Smooth muscle cell (in vitro differentiated cells): Measurements from ENCODE around the gene ZIC5. TPM values are rescaled to one million over a fixed set of nuclear protein-coding genes. Genes with fewer than 3 reads are reported as not detected.

Source experiments
- DNase-seq: peaks from one replicate; lab custom pipeline; 2025; ENCODE audit not compliant: unreplicated experiment; lab: John Stamatoyannopoulos, UW
- H2AFZ ChIP-seq: fragments of 200-600 bp; sonication (generic); 2 replicates; pipeline ENCODE4 v1.6.0; 2016; ENCODE audit warnings: antibody characterized with exemption, low read depth, mild to moderate bottlenecking
- H3F3A ChIP-seq: fragments of 200-600 bp; sonication (generic); 2 replicates; pipeline ENCODE4 v1.6.0; 2017; ENCODE audit warnings: antibody characterized with exemption, low read depth
- H3K27ac ChIP-seq: fragments of 200-600 bp; sonication (generic); 2 replicates; pipeline ENCODE4 v1.5.1; 2016; ENCODE audit warnings: low read depth, mild to moderate bottlenecking
- H3K27me3 ChIP-seq: fragments of 200-600 bp; sonication (generic); 2 replicates; pipeline ENCODE4 v1.6.1; 2016; ENCODE audit warnings: low read depth, mild to moderate bottlenecking
- H3K36me3 ChIP-seq: fragments of 200-600 bp; sonication (generic); 2 replicates; pipeline ENCODE4 v1.5.1; 2016; ENCODE audit warnings: low read depth
- H3K4me1 ChIP-seq: fragments of 200-600 bp; sonication (generic); 2 replicates; pipeline ENCODE4 v1.5.1; 2016; ENCODE audit warnings: low read depth
- H3K4me2 ChIP-seq: fragments of 200-600 bp; sonication (generic); 2 replicates; pipeline ENCODE4 v1.6.0; 2016; ENCODE audit warnings: mild to moderate bottlenecking
- H3K4me3 ChIP-seq: fragments of 200-600 bp; sonication (generic); 2 replicates; pipeline ENCODE4 v1.5.1; 2016; ENCODE audit warnings: mild to moderate bottlenecking
- H3K79me2 ChIP-seq: fragments of 200-600 bp; sonication (generic); 2 replicates; pipeline ENCODE4 v1.6.0; 2016; ENCODE audit warnings: low read depth, mild to moderate bottlenecking
- H3K9ac ChIP-seq: fragments of 200-600 bp; sonication (generic); 2 replicates; pipeline ENCODE4 v1.6.0; 2016; ENCODE audit warnings: low read depth
- H3K9me3 ChIP-seq: fragments of 200-600 bp; sonication (generic); replicated peaks from 2 replicates; pipeline ENCODE4 v1.5.1; 2016; ENCODE audit warnings: low read depth
- H4K20me1 ChIP-seq: fragments of 200-600 bp; sonication (generic); 2 replicates; pipeline ENCODE4 v1.6.0; 2016; ENCODE audit warnings: low read depth
- WGBS: methylation state at CpG from one replicate; pipeline ENCODE4 v1.1.7; 2016; ENCODE audit warnings: low lambda C conversion rate; 5-methylcytosine and 5-hydroxymethylcytosine counted together
- polyA plus RNA-seq: library from polyadenylated mRNA; unstranded; fragments of >200 nt; fragmentation: Nextera tagmentation; extraction: Ambion mirVana; gene quantifications from 2 replicates; pipeline ENCODE4 v1.2.1, GENCODE V29; 2016
- total RNA-seq: library from RNA; depleted of rRNA; stranded (reverse); fragments of >200 nt; gene quantifications from 2 replicates; pipeline ENCODE4 v1.2.3, GENCODE V29; 2014
- TF ChIP-seq, protein P1 (sequence below): fragments of 200-600 bp; sonication (generic); IDR thresholded peaks from 2 replicates; pipeline ENCODE4 v1.5.1; 2017; ENCODE audit warnings: borderline replicate concordance, mild to moderate bottlenecking, antibody characterized with exemption; ENCODE audit not compliant: insufficient read depth, poor library complexity, severe bottlenecking

The ZIC5 gene
- total and polyA plus RNA-seq, 2 experiments from 2014 or later = not detected

DNA sequence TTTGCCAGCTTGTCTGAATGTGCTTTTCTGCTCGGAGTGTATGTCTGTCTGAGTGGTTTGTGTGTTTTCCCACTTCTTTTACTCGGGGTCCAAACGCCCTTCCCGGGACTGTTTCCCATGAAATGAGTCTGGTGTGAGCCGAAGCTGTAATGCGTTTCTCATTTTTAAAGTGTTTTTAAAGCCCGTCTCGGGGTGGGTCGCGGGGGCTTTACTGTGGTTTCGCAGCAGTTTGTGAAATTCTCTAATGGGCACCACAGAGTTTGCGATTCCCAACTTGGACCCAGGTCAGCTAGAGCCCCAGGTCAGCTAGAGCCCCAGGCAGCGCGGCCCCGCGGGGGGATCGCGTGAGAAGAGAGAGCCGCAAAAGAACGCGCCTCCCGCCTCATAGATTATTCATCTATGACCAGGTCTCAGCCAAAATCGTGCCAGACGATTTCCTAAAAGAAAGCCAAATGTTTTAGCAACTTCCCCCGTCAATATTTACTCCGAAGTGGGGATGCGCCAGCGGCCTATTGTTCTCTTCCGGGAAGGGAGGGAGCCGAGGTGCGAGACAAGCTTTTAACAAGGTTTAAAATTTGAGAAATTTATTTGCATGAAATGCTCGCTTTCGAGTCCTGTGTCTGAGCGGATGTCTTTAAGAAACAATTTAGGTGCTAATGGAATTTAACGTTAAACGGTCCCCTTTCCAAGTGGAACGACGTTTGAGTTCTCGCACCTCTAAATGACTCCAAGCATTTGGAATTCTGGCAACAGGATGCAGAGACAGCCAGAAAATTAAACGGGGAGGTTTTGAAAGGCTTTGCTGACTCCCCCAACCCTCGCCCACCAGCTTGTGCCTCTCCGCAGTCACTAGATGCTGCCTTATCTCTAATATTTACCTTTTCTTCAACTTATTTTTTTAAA is 12.2 kb upstream of the ZIC5 start:
- no peak for DNase-seq
- Histone ChIP-seq H3K9ac (no peak overlapping the region), H3K4me3 (no peak overlapping the region), H4K20me1 (peaks cover 6% of the 10 kb centered on the region), H3K27me3 (peaks cover 99% of the 10 kb centered on the region), H3K4me2 (no peak overlapping the region), H3F3A (no peaks in the 10 kb centered on the region), H3K36me3 (no peaks in the 10 kb centered on the region), H3K79me2 (no peaks in the 10 kb centered on the region), H3K9me3 (no peaks in the 10 kb centered on the region), H3K4me1 (peaks cover 18% of the 10 kb centered on the region), H2AFZ (no peak overlapping the region), H3K27ac (no peak overlapping the region)
- WGBS = 1% methylated on average over 42 of the region's 42 CpGs
- TF ChIP-seq, protein P1, sequence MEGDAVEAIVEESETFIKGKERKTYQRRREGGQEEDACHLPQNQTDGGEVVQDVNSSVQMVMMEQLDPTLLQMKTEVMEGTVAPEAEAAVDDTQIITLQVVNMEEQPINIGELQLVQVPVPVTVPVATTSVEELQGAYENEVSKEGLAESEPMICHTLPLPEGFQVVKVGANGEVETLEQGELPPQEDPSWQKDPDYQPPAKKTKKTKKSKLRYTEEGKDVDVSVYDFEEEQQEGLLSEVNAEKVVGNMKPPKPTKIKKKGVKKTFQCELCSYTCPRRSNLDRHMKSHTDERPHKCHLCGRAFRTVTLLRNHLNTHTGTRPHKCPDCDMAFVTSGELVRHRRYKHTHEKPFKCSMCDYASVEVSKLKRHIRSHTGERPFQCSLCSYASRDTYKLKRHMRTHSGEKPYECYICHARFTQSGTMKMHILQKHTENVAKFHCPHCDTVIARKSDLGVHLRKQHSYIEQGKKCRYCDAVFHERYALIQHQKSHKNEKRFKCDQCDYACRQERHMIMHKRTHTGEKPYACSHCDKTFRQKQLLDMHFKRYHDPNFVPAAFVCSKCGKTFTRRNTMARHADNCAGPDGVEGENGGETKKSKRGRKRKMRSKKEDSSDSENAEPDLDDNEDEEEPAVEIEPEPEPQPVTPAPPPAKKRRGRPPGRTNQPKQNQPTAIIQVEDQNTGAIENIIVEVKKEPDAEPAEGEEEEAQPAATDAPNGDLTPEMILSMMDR = no peak

DNA sequence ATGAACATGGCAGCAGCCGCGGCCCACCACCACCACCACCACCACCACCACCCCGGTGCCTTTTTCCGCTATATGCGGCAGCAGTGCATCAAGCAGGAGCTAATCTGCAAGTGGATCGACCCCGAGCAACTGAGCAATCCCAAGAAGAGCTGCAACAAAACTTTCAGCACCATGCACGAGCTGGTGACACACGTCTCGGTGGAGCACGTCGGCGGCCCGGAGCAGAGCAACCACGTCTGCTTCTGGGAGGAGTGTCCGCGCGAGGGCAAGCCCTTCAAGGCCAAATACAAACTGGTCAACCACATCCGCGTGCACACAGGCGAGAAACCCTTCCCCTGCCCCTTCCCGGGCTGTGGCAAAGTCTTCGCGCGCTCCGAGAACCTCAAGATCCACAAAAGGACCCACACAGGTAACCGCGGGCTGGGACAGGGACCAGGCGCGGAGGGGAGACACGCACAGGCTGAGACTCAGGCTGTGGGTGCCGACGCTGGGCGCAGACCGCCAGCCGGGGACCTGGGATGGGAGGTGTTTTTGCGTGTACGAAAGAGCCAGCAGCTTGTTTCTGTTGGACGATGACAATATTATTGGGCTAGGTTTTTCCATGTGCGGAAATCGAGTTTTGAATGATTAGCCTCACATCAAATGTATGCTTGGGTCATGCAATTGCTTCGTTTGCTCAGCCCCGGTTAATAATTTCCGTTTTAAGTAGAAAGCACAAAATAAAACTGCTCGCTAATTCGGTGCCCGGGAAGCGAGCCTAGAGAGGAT is 11.3 kb upstream of the ZIC5 start:
- Histone ChIP-seq H2AFZ (no peak overlapping the region), H4K20me1 (peaks cover 6% of the 10 kb centered on the region), H3F3A (no peaks in the 10 kb centered on the region), H3K4me1 (peaks cover 18% of the 10 kb centered on the region), H3K79me2 (no peaks in the 10 kb centered on the region), H3K27ac (no peak overlapping the region), H3K36me3 (no peaks in the 10 kb centered on the region), H3K9ac (no peak overlapping the region), H3K9me3 (no peaks in the 10 kb centered on the region), H3K4me2 (no peak overlapping the region), H3K4me3 (no peak overlapping the region), H3K27me3 (peaks cover 99% of the 10 kb centered on the region)
- 2% methylated on average over 48 of the region's 48 CpGs for WGBS
- TF ChIP-seq, protein P1 = no peak
- no peak for DNase-seq

DNA sequence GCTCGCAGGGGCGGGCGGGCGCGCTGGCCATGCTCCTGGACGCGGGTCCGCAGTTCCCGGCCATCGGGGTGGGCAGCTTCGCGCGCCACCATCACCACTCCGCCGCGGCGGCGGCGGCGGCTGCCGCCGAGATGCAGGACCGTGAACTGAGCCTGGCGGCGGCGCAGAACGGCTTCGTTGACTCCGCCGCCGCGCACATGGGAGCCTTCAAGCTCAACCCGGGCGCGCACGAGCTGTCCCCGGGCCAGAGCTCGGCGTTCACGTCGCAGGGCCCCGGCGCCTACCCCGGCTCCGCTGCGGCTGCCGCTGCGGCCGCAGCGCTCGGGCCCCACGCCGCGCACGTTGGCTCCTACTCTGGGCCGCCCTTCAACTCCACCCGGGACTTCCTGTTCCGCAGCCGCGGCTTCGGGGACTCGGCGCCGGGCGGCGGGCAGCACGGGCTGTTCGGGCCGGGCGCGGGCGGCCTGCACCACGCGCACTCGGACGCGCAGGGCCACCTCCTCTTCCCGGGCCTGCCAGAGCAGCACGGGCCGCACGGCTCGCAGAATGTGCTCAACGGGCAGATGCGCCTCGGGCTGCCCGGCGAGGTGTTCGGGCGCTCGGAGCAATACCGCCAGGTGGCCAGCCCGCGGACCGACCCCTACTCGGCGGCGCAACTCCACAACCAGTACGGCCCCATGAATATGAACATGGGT is 10.6 kb upstream of the ZIC5 start:
- Histone ChIP-seq H3K4me3 (peak overlapping the region; percentile 47), H3K9me3 (no peaks in the 10 kb centered on the region), H3K27me3 (peaks cover 99% of the 10 kb centered on the region), H4K20me1 (peaks cover 6% of the 10 kb centered on the region), H3K4me1 (peaks cover 17% of the 10 kb centered on the region), H3K4me2 (peak overlapping the region; percentile 96), H2AFZ (no peak overlapping the region), H3K27ac (no peak overlapping the region), H3K79me2 (no peaks in the 10 kb centered on the region), H3K9ac (no peak overlapping the region), H3K36me3 (no peaks in the 10 kb centered on the region), H3F3A (no peaks in the 10 kb centered on the region)
- DNase-seq = no peak
- TF ChIP-seq, protein P1 = no peak
- 1% methylated on average over 73 of the region's 98 CpGs for WGBS
